Mesenchymal stem cell (in vitro differentiated cells and primary cell): ENCODE measurements around the gene SMCR8.
"Not testable (repeated sequence)": the region's sequence is repeated elsewhere in the genome, so short reads cannot be mapped to it uniquely, and the experiment has no call there.

ENCODE experiments used
- DNase-seq: peaks from one replicate; pipeline ENCODE4 v3.0.0-alpha.2; 2013
- H2AFZ ChIP-seq: one replicate; pipeline ENCODE4 v1.6.1; 2013; ENCODE audit warnings: low read depth, mild to moderate bottlenecking, control low read depth, inconsistent platforms, low read length, moderate library complexity
- H2AK5ac ChIP-seq: 2 replicates; pipeline ENCODE4 v1.6.1; 2013; ENCODE audit warnings: low read length, moderate library complexity, mild to moderate bottlenecking, inconsistent platforms; ENCODE audit not compliant: severe bottlenecking
- H2BK120ac ChIP-seq: one replicate; pipeline ENCODE4 v1.6.1; 2013; ENCODE audit warnings: low read depth, mild to moderate bottlenecking, inconsistent platforms, low read length, moderate library complexity
- H2BK12ac ChIP-seq, 2 experiments: one replicate each; pipeline ENCODE4 v1.6.1; 2013; ENCODE audit warnings: inconsistent platforms in 2 of 2, low read length in 2 of 2, mild to moderate bottlenecking in 2 of 2, moderate library complexity in 2 of 2, control low read depth in 1 of 2
- H2BK15ac ChIP-seq: one replicate; pipeline ENCODE4 v1.6.1; 2013; ENCODE audit warnings: mild to moderate bottlenecking, low read depth, inconsistent platforms; ENCODE audit not compliant: poor library complexity, severe bottlenecking
- H2BK5ac ChIP-seq: 2 replicates; pipeline ENCODE4 v1.6.1; 2013; ENCODE audit warnings: low read depth, mild to moderate bottlenecking, low read length, control low read depth, inconsistent platforms; ENCODE audit not compliant: poor library complexity, severe bottlenecking
- H3K14ac ChIP-seq, 2 experiments: one replicate each; pipeline ENCODE4 v1.6.1; 2013; ENCODE audit warnings: inconsistent platforms in 2 of 2, low read length in 2 of 2, control low read depth in 1 of 2, mild to moderate bottlenecking in 1 of 2, moderate library complexity in 1 of 2
- H3K18ac ChIP-seq, 2 experiments: one replicate each; pipeline ENCODE4 v1.6.1; 2013; ENCODE audit warnings: inconsistent platforms in 2 of 2, low read length in 2 of 2, control low read depth in 1 of 2, low read depth in 1 of 2, mild to moderate bottlenecking in 1 of 2
- H3K23ac ChIP-seq, 2 experiments: one replicate each; pipeline ENCODE4 v1.6.1; 2013; ENCODE audit warnings: inconsistent platforms in 2 of 2, low read length in 2 of 2, mild to moderate bottlenecking in 2 of 2, moderate library complexity in 2 of 2, control low read depth in 1 of 2
- H3K27ac ChIP-seq: 2 replicates; pipeline ENCODE4 v1.5.1; 2013; ENCODE audit warnings: mild to moderate bottlenecking, moderate library complexity, low read length, control low read depth, inconsistent platforms; ENCODE audit not compliant: poor library complexity, severe bottlenecking
- H3K27me3 ChIP-seq, 2 experiments: 2 replicates each; pipeline versions ENCODE4 v1.6.1 to v1.7.0; 2013; ENCODE audit warnings: low read length in 2 of 2, mild to moderate bottlenecking in 2 of 2, moderate library complexity in 2 of 2, control low read depth in 1 of 2, inconsistent platforms in 1 of 2; ENCODE audit not compliant: control insufficient read depth in 1 of 2, insufficient read depth in 1 of 2
- H3K36me3 ChIP-seq, 2 experiments: 2 replicates each; pipeline versions ENCODE4 v1.6.1 to v1.7.0; 2013; ENCODE audit warnings: low read length in 2 of 2, control low read depth in 1 of 2, inconsistent platforms in 1 of 2, low read depth in 1 of 2, mild to moderate bottlenecking in 1 of 2; ENCODE audit not compliant: insufficient read depth in 2 of 2, control insufficient read depth in 1 of 2
- H3K4ac ChIP-seq, 2 experiments: one replicate each; pipeline ENCODE4 v1.6.1; 2013; ENCODE audit warnings: inconsistent platforms in 2 of 2, low read length in 2 of 2, mild to moderate bottlenecking in 2 of 2, moderate library complexity in 2 of 2, control low read depth in 1 of 2, low read depth in 1 of 2
- H3K4me1 ChIP-seq: 2 replicates; pipeline ENCODE4 v1.6.1; 2013; ENCODE audit warnings: low read depth, low read length, control low read depth; ENCODE audit not compliant: control insufficient read depth, insufficient read depth
- H3K4me2 ChIP-seq: 2 replicates; pipeline ENCODE4 v1.6.1; 2013; ENCODE audit warnings: low read length, mild to moderate bottlenecking, inconsistent platforms; ENCODE audit not compliant: poor library complexity, severe bottlenecking
- H3K4me3 ChIP-seq, 2 experiments: 2 replicates each; pipeline versions ENCODE4 v1.5.1 to v1.7.0; 2013; ENCODE audit warnings: low read length in 2 of 2, mild to moderate bottlenecking in 2 of 2, control low read depth in 1 of 2, low read depth in 1 of 2; ENCODE audit not compliant: insufficient read depth in 1 of 2
- H3K79me1 ChIP-seq: replicated peaks from 2 replicates; pipeline ENCODE4 v1.6.1; 2013; ENCODE audit warnings: mild to moderate bottlenecking, control low read depth, low read length, inconsistent platforms; ENCODE audit not compliant: poor library complexity, severe bottlenecking
- H3K9ac ChIP-seq: 2 replicates; pipeline ENCODE4 v1.7.0; 2013; ENCODE audit warnings: mild to moderate bottlenecking, low read length, moderate library complexity
- H3K9me3 ChIP-seq: 2 replicates; pipeline ENCODE4 v1.7.0; 2013; ENCODE audit warnings: mild to moderate bottlenecking, low read length; ENCODE audit not compliant: control insufficient read depth
- H4K8ac ChIP-seq: one replicate; pipeline ENCODE4 v1.6.1; 2013; ENCODE audit warnings: inconsistent platforms, mild to moderate bottlenecking, low read length, moderate library complexity
- H4K91ac ChIP-seq: one replicate; pipeline ENCODE4 v1.6.1; 2013; ENCODE audit warnings: mild to moderate bottlenecking, low read length, inconsistent platforms
- WGBS: methylation state at CpG from one replicate; pipeline ENCODE4 v1.1.7; 2013; ENCODE audit warnings: mixed read lengths; 5-methylcytosine and 5-hydroxymethylcytosine counted together

The SMCR8 gene

GRCh38 chr17:18298061-18298460 is 17.0 kb upstream of the SMCR8 start:
- no CpG with 5 or more reads among the region's 30 CpGs for WGBS
- not testable (repeated sequence) for H4K91ac ChIP-seq, H3K14ac ChIP-seq, H3K4me2 ChIP-seq, H3K4ac ChIP-seq, H3K4me1 ChIP-seq, H3K4me3 ChIP-seq, H3K27me3 ChIP-seq, H2AFZ ChIP-seq, H2BK120ac ChIP-seq, DNase-seq, H2BK5ac ChIP-seq, H3K18ac ChIP-seq, H4K8ac ChIP-seq, H2AK5ac ChIP-seq, H2BK12ac ChIP-seq, H3K79me1 ChIP-seq, H2BK15ac ChIP-seq, H3K23ac ChIP-seq, H3K27ac ChIP-seq, H3K9ac ChIP-seq, H3K9me3 ChIP-seq
- peaks cover 46 to 60% of the 10 kb centered on the region in 2 experiments for H3K36me3 ChIP-seq

GRCh38 chr17:18300725-18301480 is 14.2 kb upstream of the SMCR8 start:
- Histone ChIP-seq H3K79me1 (peaks cover 20% of the 10 kb centered on the region), H3K9ac (no peak overlapping the region), H3K27ac (no peak overlapping the region), H3K4me2 (no peak overlapping the region), H2BK120ac (no peak overlapping the region), H4K91ac (no peak overlapping the region), H3K27me3 (no peaks in the 10 kb centered on the region), H3K4ac (no peak overlapping the region), H2AK5ac (no peak overlapping the region), H2BK12ac (no peak overlapping the region), H3K9me3 (no peaks in the 10 kb centered on the region), H3K4me1 (no peaks in the 10 kb centered on the region), H3K4me3 (no peak overlapping the region), H3K14ac (no peak overlapping the region), H3K18ac (no peak overlapping the region), H3K36me3 (peaks cover 48 to 70% of the 10 kb centered on the region in 2 experiments), H2AFZ (no peak overlapping the region), H3K23ac (no peak overlapping the region), H2BK5ac (no peak overlapping the region), H2BK15ac (no peak overlapping the region), H4K8ac (no peak overlapping the region)
- no peak for DNase-seq
- WGBS = 89% methylated on average over 8 of the region's 8 CpGs

- H2BK15ac ChIP-seq, H4K8ac ChIP-seq, H3K4me2 ChIP-seq, H3K14ac ChIP-seq, H3K23ac ChIP-seq, H3K18ac ChIP-seq, H3K4me1 ChIP-seq, H2BK120ac ChIP-seq, H3K27ac ChIP-seq, H3K9me3 ChIP-seq, H3K4ac ChIP-seq, DNase-seq, H2AFZ ChIP-seq, H4K91ac ChIP-seq, H2BK5ac ChIP-seq, H3K27me3 ChIP-seq, H2AK5ac ChIP-seq, H2BK12ac ChIP-seq, H3K9ac ChIP-seq, H3K4me3 ChIP-seq: not testable (repeated sequence)
- 41% methylated on average over 11 of the region's 13 CpGs for WGBS
- Histone ChIP-seq H3K36me3 (peaks cover 59 to 77% of the 10 kb centered on the region in 2 experiments), H3K79me1 (peaks cover 23% of the 10 kb centered on the region)
Measured at GRCh38 chr17:18303206-18303605, 11.9 kb upstream of the SMCR8 start.

- peaks cover 18% of the 10 kb centered on the region for H3K79me1 ChIP-seq
- no peak overlapping the region for H3K23ac ChIP-seq
- no peak overlapping the region for H3K9ac ChIP-seq
- H3K18ac ChIP-seq = no peak overlapping the region
- no peak overlapping the region for H3K14ac ChIP-seq
- 100% methylated on average over 1 of the region's 4 CpGs for WGBS
- H2AFZ ChIP-seq = no peak overlapping the region
- no peak overlapping the region for H4K8ac ChIP-seq
- H2BK15ac ChIP-seq = no peak overlapping the region
- H3K36me3 ChIP-seq = peaks cover 27 to 37% of the 10 kb centered on the region in 2 experiments
- no peak overlapping the region for H3K4me3 ChIP-seq
- DNase-seq = no peak
- no peak overlapping the region for H3K4ac ChIP-seq
- no peaks in the 10 kb centered on the region for H3K9me3 ChIP-seq
- H2BK5ac ChIP-seq = no peak overlapping the region
- H3K4me1 ChIP-seq = no peaks in the 10 kb centered on the region
- H2AK5ac ChIP-seq = no peak overlapping the region
- no peak overlapping the region for H2BK12ac ChIP-seq
- H2BK120ac ChIP-seq = no peak overlapping the region
- no peaks in the 10 kb centered on the region for H3K27me3 ChIP-seq
- H3K4me2 ChIP-seq = no peak overlapping the region
- no peak overlapping the region for H4K91ac ChIP-seq
- H3K27ac ChIP-seq = no peak overlapping the region
Measured at GRCh38 chr17:18309202-18309601, 5.9 kb upstream of the SMCR8 start.
